Measurements from ENCODE around the gene B3GALT2.
A peak's percentile ranks its signal among the peaks of the same experiment; 100 is the strongest.
"Not testable (repeated sequence)": the region's sequence is repeated elsewhere in the genome, so short reads cannot be mapped to it uniquely, and the experiment has no call there.

Gene B3GALT2

GRCh38 chr1:193185901-193186731, at the start of gene B3GALT2:
Gene B3GALT2, minus strand, starts transcription at chr1:193186613. Its CDS starts 5,051 bp downstream, at chr1:193181562.
- DNase-seq, result peak in 48 of 56 donors; percentile 3 to 83 (median 37)

- DNase-seq, result no peak
These were observed 48.1 kb upstream of the B3GALT2 start for GRCh38 chr1:193234530-193234929.

GRCh38 chr1:193231146-193231545, 44.7 kb upstream of the B3GALT2 start:
- DNase-seq, result not testable (repeated sequence)

- DNase-seq, result no peak
These were observed 42.7 kb upstream of the B3GALT2 start for GRCh38 chr1:193229136-193229535.

GRCh38 chr1:193222056-193222615, 35.7 kb upstream of the B3GALT2 start:
- DNase-seq, result no peak

GRCh38 chr1:193221651-193222050, 35.2 kb upstream of the B3GALT2 start:
- no peak for DNase-seq

GRCh38 chr1:193219391-193219790, 33.0 kb upstream of the B3GALT2 start:
- DNase-seq, result no peak

GRCh38 chr1:193216920-193217319, 30.5 kb upstream of the B3GALT2 start:
- DNase-seq, result no peak

- DNase-seq, result no peak
These were observed 27.6 kb upstream of the B3GALT2 start for GRCh38 chr1:193213998-193214397.

- DNase-seq, result no peak
These were observed 26.2 kb upstream of the B3GALT2 start for GRCh38 chr1:193212637-193213036.

- no peak for DNase-seq
These were observed 25.1 kb upstream of the B3GALT2 start for GRCh38 chr1:193211539-193211938.

- no peak for DNase-seq
These were observed 24.6 kb upstream of the B3GALT2 start for GRCh38 chr1:193210996-193211395.

- DNase-seq, result no peak
These were observed 14.6 kb upstream of the B3GALT2 start for GRCh38 chr1:193201021-193201420.

GRCh38 chr1:193199940-193200339, 13.5 kb upstream of the B3GALT2 start:
- DNase-seq, result no peak

- no peak for DNase-seq
These were observed 6.2 kb upstream of the B3GALT2 start for GRCh38 chr1:193192586-193192985.

GRCh38 chr1:193190096-193190744, 3.8 kb upstream of the B3GALT2 start:
- no peak for DNase-seq

GRCh38 chr1:193189442-193190095, 3.2 kb upstream of the B3GALT2 start:
- DNase-seq, result no peak

GRCh38 chr1:193188915-193189314, 2.5 kb upstream of the B3GALT2 start:
- DNase-seq, result not testable (repeated sequence)

- no peak for DNase-seq
These were observed 701 bp upstream of the B3GALT2 start for GRCh38 chr1:193187114-193187513.

- DNase-seq, result no peak
These were observed 1.2 kb downstream of the B3GALT2 start for GRCh38 chr1:193185211-193185610.

GRCh38 chr1:193184776-193185175, 1.6 kb downstream of the B3GALT2 start:
- no peak for DNase-seq
